Panc1 (cell line): ENCODE data around the gene LINC01488. TPM values are rescaled to one million over a fixed set of nuclear protein-coding genes. Genes with fewer than 3 reads are reported as not detected.

Source experiments
- ATAC-seq: fragments of 200-7000 bp; cut with Tn5 transposase; 2 replicates; pipeline ENCODE4 v1.9.1; 2020; ENCODE audit warnings: mild to moderate bottlenecking, moderate library complexity
- BruUV-seq: library from RNA; stranded (reverse); fragments of 400-500 nt; replicated peaks from 2 replicates; lab custom pipeline; 2021; lab: Mats Ljungman, UMichigan
- CTCF ChIA-PET: fragments of 300-600 bp; sonication (Branson Sonifier 250); formaldehyde crosslinking; loops from one replicate; lab custom pipeline; 2022; ENCODE audit warnings: antibody characterized with exemption; lab: Charles Lee
- POLR2A ChIA-PET: fragments of 300-600 bp; sonication (Branson Sonifier 250); formaldehyde crosslinking; loops from one replicate; lab custom pipeline; 2022; ENCODE audit warnings: antibody characterized with exemption; lab: Charles Lee
- DNase-seq: peaks from one replicate; pipeline ENCODE4 v3.0.0-alpha.2; 2010; ENCODE audit warnings: low read depth, low spot score
- H3K27ac ChIP-seq: 2 replicates; pipeline ENCODE4 v1.5.1; 2011; ENCODE audit warnings: mild to moderate bottlenecking, low read length, inconsistent platforms
- H3K27me3 ChIP-seq: fragments of 200-500 bp; sonication (Bioruptor generic); 2 replicates; pipeline ENCODE4 v1.6.0; 2014; ENCODE audit warnings: low read length, inconsistent platforms; ENCODE audit not compliant: control insufficient read depth, insufficient read depth
- H3K36me3 ChIP-seq: fragments of 200-500 bp; sonication (Bioruptor generic); 2 replicates; pipeline ENCODE4 v1.5.1; 2014; ENCODE audit warnings: inconsistent platforms, mild to moderate bottlenecking, low read length, moderate library complexity; ENCODE audit not compliant: control insufficient read depth, insufficient read depth
- H3K4me1 ChIP-seq: 2 replicates; pipeline ENCODE4 v1.5.1; 2011; ENCODE audit warnings: inconsistent platforms, mild to moderate bottlenecking, low read length, moderate library complexity; ENCODE audit not compliant: control insufficient read depth, insufficient read depth
- H3K4me3 ChIP-seq, 2 experiments: 2 replicates each; pipeline ENCODE4 v1.5.1; 2011 to 2012; ENCODE audit warnings: low read depth in 2 of 2, low read length in 2 of 2, mild to moderate bottlenecking in 2 of 2, inconsistent platforms in 1 of 2, moderate library complexity in 1 of 2
- H3K9me3 ChIP-seq: fragments of 200-500 bp; sonication (Bioruptor generic); 2 replicates; pipeline ENCODE4 v1.5.1; 2014; ENCODE audit warnings: low read depth, mild to moderate bottlenecking, inconsistent platforms, low read length, moderate library complexity; ENCODE audit not compliant: control insufficient read depth, insufficient read depth
- POLR2AphosphoS5 ChIP-seq: IDR thresholded peaks from 2 replicates; pipeline ENCODE4 v1.6.1; 2012; ENCODE audit warnings: mild to moderate bottlenecking, low read depth, low read length, moderate library complexity
- REST ChIP-seq, 2 experiments: IDR thresholded peaks; 2 replicates each; pipeline ENCODE4 v1.6.1; 2011 to 2012; ENCODE audit warnings: low read depth in 2 of 2, control low read depth in 1 of 2, low read length in 1 of 2, mild to moderate bottlenecking in 1 of 2, moderate library complexity in 1 of 2; ENCODE audit not compliant: insufficient read depth in 1 of 2
- SIN3A ChIP-seq: IDR thresholded peaks from 2 replicates; pipeline ENCODE4 v1.6.1; 2012; ENCODE audit warnings: low read depth, mild to moderate bottlenecking, low read length, moderate library complexity, borderline replicate concordance; ENCODE audit not compliant: insufficient read depth
- TCF7L2 ChIP-seq: IDR thresholded peaks from 2 replicates; pipeline ENCODE4 v1.6.1; 2011; ENCODE audit warnings: mild to moderate bottlenecking, low read depth, low read length, inconsistent platforms
- in situ Hi-C: cut with HindIII; loops from 2 replicates; pipeline ENCODE4 v1.10.0; 2016; ENCODE audit warnings: low sequenced_read_pairs, low pct_unique_long_range_greater_than_20kb
- intact Hi-C: fragments of 100-400 bp; cut with micrococcal nuclease; formaldehyde crosslinking; loops from one replicate; pipeline ENCODE4 v1.10.0; 2022; ENCODE audit not compliant: unreplicated experiment
- total RNA-seq: library from RNA; stranded (reverse); gene quantifications from one replicate; pipeline ENCODE4 v1.2.1, GENCODE V29; 2021; ENCODE audit not compliant: unreplicated experiment

The LINC01488 gene
- total RNA-seq, 1 experiment from 2014 or later, result not detected

- peaks cover 4% of the 10 kb centered on the region; the same call in 1 of the 2 replicates for H3K9me3 ChIP-seq
- no peaks in the 10 kb centered on the region for H3K36me3 ChIP-seq
- H3K27ac ChIP-seq, result no peak overlapping the region
- no peaks in the 10 kb centered on the region for H3K27me3 ChIP-seq
- CTCF ChIA-PET, result no interaction called here
- DNase-seq, result no peak
- TF ChIP-seq POLR2AphosphoS5 (no peak), REST (IDR thresholded peaks at IDR 0.05; ENCODE audit: insufficient read depth in 1 of 2, low read depth in 2 of 2, low read length in 1 of 2) (no peak)
- no peak overlapping the region for H3K4me3 ChIP-seq
- no TSS peak for BruUV-seq
- no peaks in the 10 kb centered on the region for H3K4me1 ChIP-seq
- in situ Hi-C loops (no loop called here), intact Hi-C loops (no loop called here)
- POLR2A ChIA-PET, result no interaction called here
- ATAC-seq, result peak; percentile 42; the same call in 1 of the 2 replicates
These were observed 25.5 kb upstream of the LINC01488 start for GRCh38 chr11:69455969-69456368.

- intact Hi-C loops (no loop called here), in situ Hi-C loops (no loop called here)
- H3K4me1 ChIP-seq, result no peaks in the 10 kb centered on the region
- ChIA-PET CTCF (no interaction called here), POLR2A (interaction anchor here (0.5 kb wide), 1 partner anchor 20 kb away, joined by 12 read pairs; no protein-coding TSS in a partner anchor)
- DNase-seq (no peak), ATAC-seq (no peak)
- H3K27ac ChIP-seq, result no peak overlapping the region
- TF ChIP-seq SIN3A (no peak), REST (IDR thresholded peaks at IDR 0.05; ENCODE audit: insufficient read depth in 1 of 2, low read depth in 2 of 2, low read length in 1 of 2) (no peak), POLR2AphosphoS5 (no peak), TCF7L2 (no peak)
- no peaks in the 10 kb centered on the region for H3K27me3 ChIP-seq
- no peak overlapping the region for H3K4me3 ChIP-seq
- no TSS peak for BruUV-seq
- H3K9me3 ChIP-seq, result peaks cover 4% of the 10 kb centered on the region; the same call in 1 of the 2 replicates
- H3K36me3 ChIP-seq, result no peaks in the 10 kb centered on the region
These were observed 24.8 kb upstream of the LINC01488 start for GRCh38 chr11:69456712-69457111.
